ENCODE measurements around the gene THAP3.

DNA sequence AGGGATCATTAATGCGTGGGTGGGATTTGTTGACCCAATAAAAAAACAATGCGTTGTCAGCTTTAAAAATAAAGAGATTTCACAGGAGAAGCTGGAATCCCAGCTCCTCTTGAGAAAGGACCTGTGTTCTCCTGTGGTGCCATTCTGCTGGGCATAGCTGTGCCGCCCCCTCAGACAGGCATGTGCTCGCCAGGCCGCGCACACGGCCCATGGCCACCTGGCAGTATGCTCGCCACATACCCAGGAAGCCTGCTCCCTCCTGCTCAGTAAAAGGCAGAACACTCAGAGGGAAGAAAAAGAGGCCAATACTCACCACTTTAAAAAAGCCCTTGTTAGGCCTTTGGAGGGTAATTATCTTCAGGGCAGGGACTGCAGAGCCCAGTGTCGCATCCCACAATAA, 13.1 kb downstream of the THAP3 start:
- TF ChIP-seq SRSF9 (IDR thresholded peaks at IDR 0.05; ENCODE audit: borderline replicate concordance, low read depth, low read length): no peak
- no peak for TF ChIP-seq SAP30 (IDR thresholded peaks at IDR 0.05; ENCODE audit: borderline replicate concordance, insufficient read depth, low read depth, low read length, poor library complexity, severe bottlenecking)
- TF ChIP-seq SIN3A (IDR thresholded peaks at IDR 0.05; ENCODE audit: borderline replicate concordance in 2 of 2, control insufficient read depth in 1 of 2, low read depth in 2 of 2, low read length in 2 of 2): no peak

Data from K562 (cell line).